Neural progenitor cell (in vitro differentiated cells): Measurements from ENCODE around the gene RAD17. TPM values are rescaled to one million over a fixed set of nuclear protein-coding genes. Genes with fewer than 3 reads are reported as not detected.

ENCODE experiments used
- DNase-seq: peaks from one replicate; pipeline ENCODE4 v3.0.0-alpha.2; 2016; ENCODE audit warnings: low spot score
- H2AFZ ChIP-seq: fragments of 200-600 bp; sonication (generic); replicated peaks from 2 replicates; pipeline ENCODE4 v1.6.1; 2016; ENCODE audit warnings: antibody characterized with exemption
- H3F3A ChIP-seq: fragments of 200-600 bp; sonication (generic); 2 replicates; pipeline ENCODE4 v1.6.1; 2016; ENCODE audit warnings: antibody characterized with exemption, low read depth
- H3K27ac ChIP-seq: fragments of 200-600 bp; sonication (generic); 2 replicates; pipeline ENCODE4 v1.5.1; 2016; ENCODE audit warnings: mild to moderate bottlenecking
- H3K27me3 ChIP-seq: fragments of 200-600 bp; sonication (generic); 2 replicates; pipeline ENCODE4 v1.6.1; 2016; ENCODE audit warnings: mild to moderate bottlenecking, moderate library complexity
- H3K36me3 ChIP-seq: fragments of 200-600 bp; sonication (generic); 2 replicates; pipeline ENCODE4 v1.5.1; 2016
- H3K4me1 ChIP-seq: fragments of 200-600 bp; sonication (generic); 2 replicates; pipeline ENCODE4 v1.6.1; 2016; ENCODE audit warnings: mixed run types
- H3K4me2 ChIP-seq: fragments of 200-600 bp; sonication (generic); 2 replicates; pipeline ENCODE4 v1.6.1; 2016
- H3K4me3 ChIP-seq: fragments of 200-600 bp; sonication (generic); 2 replicates; pipeline ENCODE4 v1.5.1; 2016
- H3K79me2 ChIP-seq: fragments of 200-600 bp; sonication (generic); 2 replicates; pipeline ENCODE4 v1.6.1; 2016; ENCODE audit warnings: low read depth
- H3K9ac ChIP-seq: fragments of 200-600 bp; sonication (generic); 2 replicates; pipeline ENCODE4 v1.6.1; 2016
- H3K9me3 ChIP-seq: fragments of 200-600 bp; sonication (generic); 2 replicates; pipeline ENCODE4 v1.5.1; 2016; ENCODE audit warnings: low read depth
- H4K20me1 ChIP-seq: fragments of 200-600 bp; sonication (generic); 2 replicates; pipeline ENCODE4 v1.6.1; 2016; ENCODE audit warnings: low read depth
- H3K27ac Mint-ChIP-seq: 3 replicates; pipeline ENCODE4 v1.8.0; 2021; ENCODE audit warnings: mixed read lengths
- H3K27me3 Mint-ChIP-seq: 2 replicates; pipeline ENCODE4 v1.8.0; 2022; ENCODE audit warnings: low read depth, mild to moderate bottlenecking, inconsistent platforms, moderate library complexity, mixed read lengths; ENCODE audit not compliant: insufficient read depth
- H3K36me3 Mint-ChIP-seq: 3 replicates; pipeline ENCODE4 v1.8.0; 2021; ENCODE audit warnings: mixed read lengths
- H3K4me1 Mint-ChIP-seq: 3 replicates; pipeline ENCODE4 v1.8.0; 2021; ENCODE audit warnings: mixed read lengths
- H3K4me3 Mint-ChIP-seq: 3 replicates; pipeline ENCODE4 v1.8.0; 2021; ENCODE audit warnings: mild to moderate bottlenecking, moderate library complexity, mixed read lengths
- H3K9me3 Mint-ChIP-seq: 3 replicates; pipeline ENCODE4 v1.8.0; 2020; ENCODE audit warnings: mixed read lengths
- CTCF ChIP-seq: fragments of 200-600 bp; sonication (generic); IDR thresholded peaks from 2 replicates; pipeline ENCODE4 v1.5.1; 2017; ENCODE audit warnings: antibody characterized with exemption, mild to moderate bottlenecking
- EZH2 ChIP-seq: fragments of 200-600 bp; sonication (generic); IDR thresholded peaks from 2 replicates; pipeline ENCODE4 v1.6.1; 2017; ENCODE audit warnings: antibody characterized with exemption, mild to moderate bottlenecking, moderate library complexity
- EZH2phosphoT487 ChIP-seq: fragments of 200-600 bp; sonication (generic); IDR thresholded peaks from 2 replicates; pipeline ENCODE4 v1.6.1; 2017; ENCODE audit warnings: antibody characterized with exemption
- total RNA-seq: library from RNA; depleted of rRNA; stranded (reverse); fragments of >200 nt; gene quantifications from 2 replicates; pipeline ENCODE4 v1.2.3, GENCODE V29; 2015; ENCODE audit warnings: low replicate concordance

RAD17 gene
- total RNA-seq: 32.3 and 51.6 TPM in 2 replicates

- Histone ChIP-seq H3K27ac (peak within 1 kb of the TSS; percentile 99), H3F3A (peaks cover 17% of the 10 kb centered on the region), H3K4me1 (peaks cover 15% of the 10 kb centered on the region), H2AFZ (peak within 1 kb of the TSS; percentile 86), H3K36me3 (peaks cover 8% of the 10 kb centered on the region), H3K4me2 (peak within 1 kb of the TSS; percentile 97), H4K20me1 (no peaks in the 10 kb centered on the region), H3K9ac (peak within 1 kb of the TSS; percentile 88), H3K27me3 (no peaks in the 10 kb centered on the region), H3K4me3 (peak within 1 kb of the TSS; percentile 80), H3K79me2 (peaks cover 74% of the 10 kb centered on the region), H3K9me3 (no peaks in the 10 kb centered on the region)
- peak within 1 kb of the TSS; percentile 100 for H3K4me3 Mint-ChIP-seq
- H3K36me3 Mint-ChIP-seq: peaks cover 18% of the 10 kb centered on the region
- TF ChIP-seq EZH2phosphoT487 (no peak), CTCF (no peak), EZH2 (no peak)
- H3K9me3 Mint-ChIP-seq: no peaks in the 10 kb centered on the region
- H3K27me3 Mint-ChIP-seq: no peaks in the 10 kb centered on the region
- peaks cover 24% of the 10 kb centered on the region for H3K4me1 Mint-ChIP-seq
- peak; percentile 95 for DNase-seq
- H3K27ac Mint-ChIP-seq: peak within 1 kb of the TSS; percentile 100
Measured at GRCh38 chr5:69369340-69370121, at the start of gene RAD17, which contains the start of the genes AK6 and TAF9. Gene RAD17 (plus strand): TSS chr5:69369818. CDS start chr5:69372209, 2,391 bp downstream. Gene AK6 (minus strand): TSS chr5:69369520. CDS start chr5:69369490, 30 bp downstream. Gene TAF9 (minus strand): TSS chr5:69369520. CDS start chr5:69365737, 3,783 bp downstream.

- H3K36me3 Mint-ChIP-seq: no peaks in the 10 kb centered on the region
- TF ChIP-seq EZH2 (no peak), CTCF (no peak), EZH2phosphoT487 (no peak)
- Histone ChIP-seq H3K4me1 (no peaks in the 10 kb centered on the region), H3K9ac (no peak overlapping the region), H3K27ac (no peak overlapping the region), H3K79me2 (no peaks in the 10 kb centered on the region), H4K20me1 (no peaks in the 10 kb centered on the region), H2AFZ (no peak overlapping the region), H3K36me3 (no peaks in the 10 kb centered on the region), H3K4me3 (no peak overlapping the region), H3K4me2 (no peak overlapping the region), H3K9me3 (no peaks in the 10 kb centered on the region), H3K27me3 (no peaks in the 10 kb centered on the region), H3F3A (no peaks in the 10 kb centered on the region)
- no peak for DNase-seq
- H3K27ac Mint-ChIP-seq: no peak overlapping the region
- H3K4me3 Mint-ChIP-seq: no peak overlapping the region
- H3K27me3 Mint-ChIP-seq: no peaks in the 10 kb centered on the region
- no peaks in the 10 kb centered on the region for H3K4me1 Mint-ChIP-seq
- no peaks in the 10 kb centered on the region for H3K9me3 Mint-ChIP-seq
Measured at GRCh38 chr5:69326365-69326764, 43.3 kb upstream of the RAD17 start.

GRCh38 chr5:69329905-69330489 is 39.6 kb upstream of the RAD17 start:
- no peak overlapping the region for H3K4me2 ChIP-seq

More at GRCh38 chr5:69329905-69330489, 39.6 kb upstream of the RAD17 start:
- Histone ChIP-seq H3K79me2 (no peaks in the 10 kb centered on the region), H3K27ac (no peak overlapping the region), H4K20me1 (no peaks in the 10 kb centered on the region), H3K27me3 (no peaks in the 10 kb centered on the region), H3K4me3 (no peak overlapping the region), H3F3A (no peaks in the 10 kb centered on the region), H2AFZ (no peak overlapping the region), H3K9me3 (no peaks in the 10 kb centered on the region), H3K9ac (no peak overlapping the region), H3K36me3 (no peaks in the 10 kb centered on the region), H3K4me1 (no peaks in the 10 kb centered on the region)
- Mint-ChIP-seq H3K27ac (no peak overlapping the region), H3K27me3 (peaks cover 4% of the 10 kb centered on the region), H3K4me3 (no peak overlapping the region), H3K36me3 (no peaks in the 10 kb centered on the region), H3K9me3 (no peaks in the 10 kb centered on the region), H3K4me1 (no peaks in the 10 kb centered on the region)
- no peak for DNase-seq
- TF ChIP-seq EZH2 (no peak), CTCF (no peak), EZH2phosphoT487 (no peak)
